HL-60/S4 treated with phorbol 12-myristate 13-acetate at 8.2 ng/mL for 4 days and 3 days (cell line): ENCODE results near the gene ABHD15.

ENCODE experiments used
- in situ Hi-C: fragments of 300-500 bp; cut with MboI; formaldehyde crosslinking; loops from 2 replicates; pipeline ENCODE4 v1.15.0; 2022; ENCODE audit warnings: low sequenced_read_pairs

The ABHD15 gene, protein sequence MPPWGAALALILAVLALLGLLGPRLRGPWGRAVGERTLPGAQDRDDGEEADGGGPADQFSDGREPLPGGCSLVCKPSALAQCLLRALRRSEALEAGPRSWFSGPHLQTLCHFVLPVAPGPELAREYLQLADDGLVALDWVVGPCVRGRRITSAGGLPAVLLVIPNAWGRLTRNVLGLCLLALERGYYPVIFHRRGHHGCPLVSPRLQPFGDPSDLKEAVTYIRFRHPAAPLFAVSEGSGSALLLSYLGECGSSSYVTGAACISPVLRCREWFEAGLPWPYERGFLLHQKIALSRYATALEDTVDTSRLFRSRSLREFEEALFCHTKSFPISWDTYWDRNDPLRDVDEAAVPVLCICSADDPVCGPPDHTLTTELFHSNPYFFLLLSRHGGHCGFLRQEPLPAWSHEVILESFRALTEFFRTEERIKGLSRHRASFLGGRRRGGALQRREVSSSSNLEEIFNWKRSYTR

DNA sequence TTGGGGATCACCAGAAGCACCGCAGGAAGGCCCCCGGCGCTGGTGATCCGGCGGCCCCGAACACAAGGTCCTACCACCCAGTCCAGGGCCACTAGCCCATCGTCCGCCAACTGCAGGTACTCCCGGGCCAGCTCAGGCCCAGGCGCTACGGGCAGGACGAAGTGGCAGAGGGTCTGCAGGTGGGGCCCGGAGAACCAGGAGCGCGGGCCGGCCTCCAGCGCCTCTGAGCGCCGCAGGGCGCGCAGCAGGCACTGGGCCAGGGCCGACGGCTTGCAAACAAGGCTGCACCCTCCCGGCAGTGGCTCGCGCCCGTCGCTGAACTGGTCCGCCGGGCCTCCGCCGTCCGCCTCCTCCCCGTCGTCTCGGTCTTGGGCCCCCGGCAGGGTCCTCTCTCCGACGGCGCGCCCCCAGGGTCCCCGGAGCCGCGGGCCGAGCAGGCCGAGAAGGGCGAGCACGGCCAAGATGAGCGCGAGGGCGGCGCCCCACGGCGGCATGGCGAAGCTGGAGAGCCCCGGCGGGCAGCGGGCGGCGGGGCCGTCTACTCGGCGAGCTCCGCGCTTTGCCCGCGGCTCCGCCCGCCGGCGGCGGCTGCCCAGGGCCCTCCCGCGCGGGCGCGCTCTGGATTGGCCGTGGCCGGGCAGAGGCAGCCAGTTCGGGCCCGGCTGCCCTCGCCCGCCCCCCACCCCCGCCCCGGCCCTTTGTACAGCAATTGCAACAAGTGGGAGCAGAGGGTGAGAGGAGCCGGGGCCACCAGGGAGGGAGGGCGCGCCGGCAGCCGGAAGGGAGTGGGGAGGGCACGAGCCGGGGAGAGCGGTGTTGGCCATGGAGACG is at the start of gene ABHD15:
Gene ABHD15, minus strand, starts transcription at position 565 of the 831 bp plus-strand sequence. Its CDS starts 71 bp downstream, at position 494.
- in situ Hi-C loops = no loop called here

GRCh38 chr17:29615492-29616299 is 48.9 kb upstream of the ABHD15 start:
- in situ Hi-C loops = no loop called here

DNA sequence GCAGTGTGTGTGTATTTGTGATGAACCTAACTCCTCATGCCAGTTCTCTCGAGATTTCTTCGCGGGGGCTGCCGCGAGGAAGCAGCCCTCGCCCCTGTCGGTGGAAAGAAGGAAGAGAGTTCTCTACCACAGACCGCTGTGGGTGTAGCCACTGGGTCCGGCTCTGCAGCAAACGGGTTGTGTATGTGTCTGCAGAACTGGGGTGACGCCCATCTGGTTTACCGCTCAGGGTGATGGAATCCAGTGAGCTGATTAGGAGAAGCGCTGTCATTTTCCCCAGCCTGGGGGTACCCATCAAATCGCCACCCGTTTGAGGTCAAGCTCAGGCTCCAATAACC is 48.2 kb upstream of the ABHD15 start:
- in situ Hi-C loops = no loop called here

GRCh38 chr17:29614349-29615047 is 47.7 kb upstream of the ABHD15 start:
- in situ Hi-C loops = no loop called here

GRCh38 chr17:29613856-29614255 is 47.0 kb upstream of the ABHD15 start:
- in situ Hi-C loops = no loop called here

- in situ Hi-C loops = no loop called here
Observed at GRCh38 chr17:29613352-29613837, 46.6 kb upstream of the ABHD15 start.

- in situ Hi-C loops = no loop called here
Observed at GRCh38 chr17:29612404-29613280, 45.8 kb upstream of the ABHD15 start.

DNA sequence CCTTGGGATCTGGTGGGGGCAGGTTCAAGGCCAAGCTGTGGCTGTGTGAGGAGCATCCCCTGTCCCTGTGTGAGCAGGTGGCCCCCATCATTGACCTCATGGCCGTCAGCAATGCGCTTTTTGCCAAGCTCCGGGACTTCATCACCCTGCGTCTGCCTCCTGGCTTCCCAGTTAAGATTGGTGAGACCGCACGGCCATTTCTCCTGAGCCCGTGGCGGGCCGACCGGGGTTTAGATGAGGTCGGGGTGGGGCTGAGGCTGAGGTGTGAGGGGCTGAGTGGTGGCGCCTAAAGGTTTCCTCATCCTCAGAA is 45.2 kb upstream of the ABHD15 start:
- in situ Hi-C loops = no loop called here

- in situ Hi-C loops = no loop called here
Observed at GRCh38 chr17:29611351-29612093, 44.7 kb upstream of the ABHD15 start.

- in situ Hi-C loops = no loop called here
Observed at GRCh38 chr17:29610395-29610794, 43.6 kb upstream of the ABHD15 start.

- in situ Hi-C loops = no loop called here
Observed at GRCh38 chr17:29608986-29609385, 42.1 kb upstream of the ABHD15 start.

- in situ Hi-C loops = no loop called here
Observed at GRCh38 chr17:29607557-29608195, 40.8 kb upstream of the ABHD15 start.

- in situ Hi-C loops = no loop called here
Observed at GRCh38 chr17:29603109-29603674, 36.4 kb upstream of the ABHD15 start.

- in situ Hi-C loops = no loop called here
Observed at GRCh38 chr17:29597361-29598172, 30.7 kb upstream of the ABHD15 start.

DNA sequence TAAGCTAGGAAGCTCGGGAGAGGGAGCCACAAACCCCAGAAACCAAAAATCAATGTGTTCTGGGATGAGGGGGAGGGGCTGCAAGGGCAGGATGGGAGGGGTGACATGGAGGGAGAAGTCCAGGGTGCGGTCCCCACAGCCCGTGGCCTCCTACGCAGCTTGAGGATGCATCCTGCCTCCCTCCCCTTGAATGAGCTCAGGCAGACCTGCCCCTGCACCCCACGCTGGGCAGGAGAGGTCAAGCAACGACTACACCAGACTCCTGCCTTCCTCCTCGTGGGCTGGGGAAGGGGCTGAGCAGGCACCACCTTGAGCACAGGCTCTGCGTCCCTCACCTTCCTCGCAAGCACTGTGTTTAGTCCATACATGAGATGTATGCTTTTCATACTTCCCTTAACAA is 30.0 kb upstream of the ABHD15 start:
- in situ Hi-C loops = no loop called here

GRCh38 chr17:29595943-29596774 is 29.3 kb upstream of the ABHD15 start:
- in situ Hi-C loops = no loop called here
